Common myeloid progenitor, CD34-positive (primary cell): ENCODE data around the gene UBE2E2.

Experiments
- CTCF ChIA-PET: fragments of 350-600 bp; sonication (Branson Sonifier 250); formaldehyde crosslinking; loops from one replicate; lab custom pipeline; 2021; ENCODE audit warnings: antibody characterized with exemption; lab: Charles Lee
- POLR2A ChIA-PET: fragments of 350-600 bp; sonication (Branson Sonifier 250); formaldehyde crosslinking; loops from one replicate; lab custom pipeline; 2021; ENCODE audit warnings: antibody characterized with exemption; lab: Charles Lee
- DNase-seq, 3 donors: peaks; one replicate each; pipeline versions ENCODE4 v3.0.0 to v3.0.0-alpha.2; 2013
- H3K27ac ChIP-seq, 2 experiments: 1 replicate in 1 of 2; 2 replicates in 1 of 2; pipeline ENCODE4 v1.7.0; 2013; ENCODE audit warnings: inconsistent platforms in 2 of 2, low read length in 2 of 2, mild to moderate bottlenecking in 2 of 2, low read depth in 1 of 2, moderate library complexity in 1 of 2; ENCODE audit not compliant: severe bottlenecking in 2 of 2, insufficient read depth in 1 of 2, poor library complexity in 1 of 2
- H3K27me3 ChIP-seq, 5 experiments: replicated peaks in 2 of 5; 1 replicate in 3 of 5; 2 replicates in 2 of 5; pipeline versions ENCODE4 v1.6.1 to v1.7.0; 2013; ENCODE audit warnings: low read length in 4 of 5, mild to moderate bottlenecking in 2 of 5, moderate library complexity in 2 of 5, inconsistent platforms in 1 of 5; ENCODE audit not compliant: insufficient read depth in 5 of 5, control insufficient read depth in 4 of 5
- H3K36me3 ChIP-seq, 4 experiments: 1 replicate in 2 of 4; 2 replicates in 2 of 4; pipeline versions ENCODE4 v1.6.1 to v1.7.0; 2013; ENCODE audit warnings: low read length in 3 of 4, control low read depth in 1 of 4, mild to moderate bottlenecking in 1 of 4; ENCODE audit not compliant: control insufficient read depth in 4 of 4, insufficient read depth in 4 of 4
- H3K4me1 ChIP-seq, 4 experiments: 1 replicate in 3 of 4; 2 replicates in 1 of 4; pipeline versions ENCODE4 v1.6.1 to v1.7.1; 2013; ENCODE audit warnings: low read length in 3 of 4, mild to moderate bottlenecking in 3 of 4, control low read depth in 1 of 4, inconsistent platforms in 1 of 4, moderate library complexity in 1 of 4; ENCODE audit not compliant: control insufficient read depth in 4 of 4, insufficient read depth in 4 of 4; ENCODE audit errors: control extremely low read depth in 1 of 4
- H3K4me3 ChIP-seq, 7 experiments: 1 replicate in 4 of 7; 2 replicates in 3 of 7; pipeline versions ENCODE4 v1.5.1 to v1.7.0; 2013; ENCODE audit warnings: mild to moderate bottlenecking in 7 of 7, low read length in 6 of 7, moderate library complexity in 6 of 7, inconsistent platforms in 2 of 7, low read depth in 2 of 7, control low read depth in 1 of 7; ENCODE audit not compliant: insufficient read depth in 4 of 7, control insufficient read depth in 1 of 7; ENCODE audit errors: extremely low read depth in 1 of 7
- H3K9me3 ChIP-seq, 5 experiments: 1 replicate in 4 of 5; 2 replicates in 1 of 5; pipeline versions ENCODE4 v1.6.1 to v1.7.1; 2013; ENCODE audit warnings: low read length in 4 of 5, mild to moderate bottlenecking in 2 of 5, inconsistent platforms in 1 of 5, low read depth in 1 of 5, moderate library complexity in 1 of 5; ENCODE audit not compliant: control insufficient read depth in 4 of 5, insufficient read depth in 2 of 5; ENCODE audit errors: control extremely low read depth in 1 of 5
- WGBS: methylation state at CpG from one replicate; pipeline ENCODE4 v1.1.5; 2013; ENCODE audit not compliant: insufficient coverage; 5-methylcytosine and 5-hydroxymethylcytosine counted together

Gene UBE2E2

DNA sequence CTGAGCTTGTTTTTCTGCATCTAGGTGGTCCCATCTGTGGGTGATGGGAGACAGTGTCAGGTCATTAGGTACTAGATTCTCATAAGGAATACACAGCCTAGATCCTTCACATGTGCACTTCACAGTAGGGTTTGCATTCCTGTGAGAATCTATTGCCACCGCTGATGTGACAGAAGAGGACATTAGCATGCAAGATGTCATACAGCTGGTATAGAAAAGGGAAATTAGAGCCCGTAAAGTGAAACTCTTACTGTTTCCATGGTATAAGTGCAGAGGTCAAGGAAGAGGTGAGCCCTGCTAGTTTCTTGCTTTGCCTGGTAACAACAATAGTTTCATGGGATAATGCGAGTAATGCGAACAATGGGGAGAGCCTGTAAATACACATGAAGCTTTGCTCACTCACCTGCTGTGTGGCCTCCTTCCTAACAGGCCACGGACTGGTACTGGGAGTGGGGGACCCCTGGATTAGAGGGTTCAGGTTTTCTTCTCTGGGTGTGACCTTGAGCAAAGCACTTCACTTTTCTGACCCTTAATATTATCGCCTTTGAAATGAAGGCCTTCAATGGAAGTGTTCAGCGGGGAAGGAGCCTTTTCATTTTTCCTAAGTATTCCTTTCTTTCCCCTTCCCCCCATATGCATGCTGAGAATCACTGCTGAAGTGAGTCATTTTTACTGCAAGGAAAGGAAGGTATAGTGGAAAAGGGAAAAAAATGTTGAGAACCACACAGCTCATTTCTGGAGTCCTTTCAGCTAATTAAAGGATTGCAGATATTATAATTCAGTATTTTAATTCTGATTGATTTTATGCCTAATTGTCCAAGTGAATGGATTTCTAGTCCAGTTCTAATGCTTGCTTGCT lies 286.4 kb downstream of the UBE2E2 start:
- 98% methylated on average over 5 of the region's 7 CpGs for WGBS
- Histone ChIP-seq H3K4me1 (no peaks in the 10 kb centered on the region), H3K36me3 (peaks cover 0 to 2% (median 0%) of the 10 kb centered on the region in 4 experiments), H3K9me3 (peaks cover 0 to 18% (median 14%) of the 10 kb centered on the region in 5 experiments), H3K4me3 (no peak overlapping the region), H3K27ac (no peak overlapping the region), H3K27me3 (no peaks in the 10 kb centered on the region)
- DNase-seq, result no peak
- POLR2A ChIA-PET, result no interaction called here
- CTCF ChIA-PET, result no interaction called here

DNA sequence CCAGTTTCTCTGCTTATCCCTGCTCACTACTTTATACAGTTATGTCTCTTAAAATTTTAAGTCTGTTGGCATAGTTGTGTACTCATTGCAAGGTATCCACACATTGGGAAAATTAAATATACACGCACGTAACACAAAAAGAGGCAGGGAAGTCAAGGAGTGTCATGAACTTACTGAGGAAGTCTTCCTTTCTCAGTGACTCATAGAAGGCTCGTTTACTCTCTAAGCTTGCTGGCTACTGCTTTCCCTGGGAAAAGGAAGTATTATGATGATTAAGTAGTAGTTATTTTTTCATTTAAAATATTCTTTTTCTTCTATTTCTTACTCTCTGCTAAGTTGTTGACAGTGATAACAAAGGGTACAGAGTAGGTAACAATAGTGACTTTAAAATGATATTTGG lies 287.3 kb downstream of the UBE2E2 start:
- no peak for DNase-seq
- WGBS, result 100% methylated on average over 2 of the region's 3 CpGs
- Histone ChIP-seq H3K9me3 (peaks cover 0 to 18% (median 14%) of the 10 kb centered on the region in 5 experiments), H3K36me3 (peaks cover 0 to 2% (median 0%) of the 10 kb centered on the region in 4 experiments), H3K27me3 (no peaks in the 10 kb centered on the region), H3K27ac (no peak overlapping the region), H3K4me3 (no peak overlapping the region), H3K4me1 (no peaks in the 10 kb centered on the region)
- ChIA-PET POLR2A (no interaction called here), CTCF (no interaction called here)

DNA sequence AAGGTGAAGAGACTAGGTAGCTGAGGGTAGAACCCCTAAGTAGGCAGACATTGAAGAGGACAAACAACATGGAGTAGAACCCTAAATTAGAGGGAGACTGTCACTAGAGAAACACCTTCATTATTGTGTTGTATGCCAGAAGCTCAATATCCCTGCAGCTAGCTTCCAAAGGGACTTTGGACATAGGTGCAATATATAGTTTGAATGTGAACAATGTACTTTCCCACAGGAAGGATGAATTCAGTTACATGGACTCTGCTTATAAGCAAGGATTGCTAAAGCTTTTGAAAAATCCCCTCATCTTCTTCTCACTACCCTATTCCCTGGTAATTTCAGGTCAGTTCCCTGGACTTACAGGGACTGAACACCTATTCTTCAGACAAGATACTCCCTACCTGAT lies 288.9 kb downstream of the UBE2E2 start:
- Histone ChIP-seq H3K27me3 (no peaks in the 10 kb centered on the region), H3K9me3 (peaks cover 0 to 3% (median 1%) of the 10 kb centered on the region in 5 experiments), H3K27ac (no peak overlapping the region), H3K36me3 (no peaks in the 10 kb centered on the region), H3K4me1 (no peaks in the 10 kb centered on the region), H3K4me3 (no peak overlapping the region)
- DNase-seq, result no peak
- CTCF ChIA-PET, result interaction anchor here (1.3 kb wide), 1 partner anchor 25 kb away, joined by 3 read pairs; no protein-coding TSS in a partner anchor
- POLR2A ChIA-PET, result no interaction called here

GRCh38 chr3:23493889-23494288 lies 290.8 kb downstream of the UBE2E2 start:
- Histone ChIP-seq H3K27me3 (no peaks in the 10 kb centered on the region), H3K27ac (no peak overlapping the region), H3K4me3 (no peak overlapping the region), H3K4me1 (no peaks in the 10 kb centered on the region), H3K36me3 (no peaks in the 10 kb centered on the region), H3K9me3 (no peaks in the 10 kb centered on the region)
- ChIA-PET CTCF (no interaction called here), POLR2A (interaction anchor here (0.6 kb wide), 1 partner anchor 636 kb away, joined by 8 read pairs; no protein-coding TSS in a partner anchor)
- DNase-seq, result no peak

- Histone ChIP-seq H3K9me3 (no peaks in the 10 kb centered on the region), H3K4me1 (no peaks in the 10 kb centered on the region), H3K4me3 (no peak overlapping the region), H3K36me3 (no peaks in the 10 kb centered on the region), H3K27me3 (no peaks in the 10 kb centered on the region), H3K27ac (no peak overlapping the region)
- WGBS, result 100% methylated on average over 1 of the region's 1 CpG
- DNase-seq, result no peak
- CTCF ChIA-PET, result interaction anchor here (1.0 kb wide), 1 partner anchor 16 kb away, joined by 3 read pairs; no protein-coding TSS in a partner anchor
- POLR2A ChIA-PET, result no interaction called here
Observed at GRCh38 chr3:23494967-23495366, 291.8 kb downstream of the UBE2E2 start.

- H3K4me3 ChIP-seq, result no peak overlapping the region
- no CpG with 5 or more reads among the region's 1 CpG for WGBS
- H3K27ac ChIP-seq, result no peak overlapping the region
- ChIA-PET POLR2A (no interaction called here), CTCF (interaction anchor here (0.8 to 1.0 kb wide), 2 partner anchors 11 to 16 kb away, joined by 3 to 5 read pairs; no protein-coding TSS in a partner anchor)
- no peaks in the 10 kb centered on the region for H3K27me3 ChIP-seq
- no peak for DNase-seq
- no peaks in the 10 kb centered on the region for H3K36me3 ChIP-seq
- H3K4me1 ChIP-seq, result no peaks in the 10 kb centered on the region
- no peaks in the 10 kb centered on the region for H3K9me3 ChIP-seq
Observed at GRCh38 chr3:23495507-23495906, 292.4 kb downstream of the UBE2E2 start.

DNA sequence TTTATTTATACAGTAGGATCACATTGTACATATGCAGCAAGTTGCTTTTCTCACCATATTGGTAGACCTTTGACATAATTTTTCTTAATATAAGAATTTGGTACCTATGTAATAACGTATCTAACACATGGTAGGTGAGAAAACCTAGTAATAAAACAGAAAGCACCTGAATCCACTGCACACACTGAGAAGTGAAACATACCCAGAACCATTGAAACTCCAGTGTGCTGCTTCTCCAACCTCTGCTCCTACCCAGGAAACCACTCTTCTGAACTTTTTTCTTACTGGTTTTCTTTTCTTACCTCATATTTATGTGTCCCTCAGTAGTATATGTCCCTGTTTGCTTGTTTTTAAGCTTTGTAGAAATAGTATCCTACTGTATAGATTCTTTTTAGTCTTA lies 293.0 kb downstream of the UBE2E2 start:
- no peak overlapping the region for H3K4me3 ChIP-seq
- no peaks in the 10 kb centered on the region for H3K27me3 ChIP-seq
- POLR2A ChIA-PET, result no interaction called here

More for the DNA sequence above, 293.0 kb downstream of the UBE2E2 start:
- CTCF ChIA-PET, result interaction anchor here (0.8 kb wide), 1 partner anchor 11 kb away, joined by 5 read pairs; no protein-coding TSS in a partner anchor
- Histone ChIP-seq H3K4me1 (no peaks in the 10 kb centered on the region), H3K36me3 (no peaks in the 10 kb centered on the region), H3K9me3 (no peaks in the 10 kb centered on the region), H3K27ac (no peak overlapping the region)
- DNase-seq, result no peak
- no CpG with 5 or more reads among the region's 1 CpG for WGBS
